MM.1S (cell line): ENCODE results near the gene TLK1.

Source experiments
- EZH2 ChIP-seq: fragments of 300-600 bp; sonication (generic); optimal IDR thresholded peaks from 2 replicates; pipeline ENCODE3; 2017; ENCODE audit warnings: low read depth, mild to moderate bottlenecking, antibody characterized with exemption, low read length, mixed read lengths
- EZH2phosphoT487 ChIP-seq: fragments of 300-600 bp; sonication (generic); IDR thresholded peaks from 2 replicates; pipeline ENCODE4 v1.6.1; 2018; ENCODE audit warnings: antibody characterized with exemption, low read length
- TF ChIP-seq, protein P1 (sequence below): fragments of 300-600 bp; sonication (generic); IDR thresholded peaks from 2 replicates; pipeline ENCODE4 v1.5.1; 2016; ENCODE audit warnings: antibody characterized with exemption, low read length, mixed read lengths

DNA sequence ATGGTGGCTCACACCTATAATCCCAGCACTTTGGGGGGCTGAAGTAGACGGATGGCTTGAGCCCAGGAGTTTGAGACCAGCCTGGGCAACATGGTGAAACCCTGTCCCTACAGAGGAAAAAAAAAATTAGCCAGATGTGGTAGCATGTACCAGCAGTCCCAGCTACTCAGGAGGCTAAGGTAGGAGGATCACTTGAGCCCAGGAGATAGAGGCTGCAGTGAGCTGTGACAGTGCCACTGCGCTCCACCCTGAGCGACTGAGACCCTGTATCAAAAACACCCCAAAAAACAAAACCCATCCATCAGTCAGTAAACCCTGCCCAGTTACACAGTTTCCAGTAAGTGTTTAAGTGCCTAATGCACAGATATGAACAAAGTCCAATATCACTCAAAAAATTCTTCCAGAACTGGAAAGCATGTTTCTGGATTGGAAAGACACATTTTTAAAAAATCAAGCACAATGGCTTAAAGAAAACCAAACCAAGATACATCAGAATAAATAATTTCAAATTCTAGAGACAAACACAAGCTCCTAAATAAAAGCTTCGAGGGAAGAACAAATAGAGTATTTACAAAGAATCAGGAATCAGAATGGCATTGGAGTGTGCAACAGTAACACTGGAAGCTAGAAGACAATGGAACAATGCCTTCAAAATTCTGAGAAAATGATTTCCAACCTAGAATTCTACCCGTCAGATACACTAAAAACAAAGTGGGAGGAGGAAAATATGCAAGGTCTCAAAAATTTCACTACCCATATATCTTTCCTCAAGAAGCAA lies 72.4 kb downstream of the TLK1 start:
- TF ChIP-seq EZH2 (no peak), EZH2phosphoT487 (no peak)
- TF ChIP-seq, protein P1, sequence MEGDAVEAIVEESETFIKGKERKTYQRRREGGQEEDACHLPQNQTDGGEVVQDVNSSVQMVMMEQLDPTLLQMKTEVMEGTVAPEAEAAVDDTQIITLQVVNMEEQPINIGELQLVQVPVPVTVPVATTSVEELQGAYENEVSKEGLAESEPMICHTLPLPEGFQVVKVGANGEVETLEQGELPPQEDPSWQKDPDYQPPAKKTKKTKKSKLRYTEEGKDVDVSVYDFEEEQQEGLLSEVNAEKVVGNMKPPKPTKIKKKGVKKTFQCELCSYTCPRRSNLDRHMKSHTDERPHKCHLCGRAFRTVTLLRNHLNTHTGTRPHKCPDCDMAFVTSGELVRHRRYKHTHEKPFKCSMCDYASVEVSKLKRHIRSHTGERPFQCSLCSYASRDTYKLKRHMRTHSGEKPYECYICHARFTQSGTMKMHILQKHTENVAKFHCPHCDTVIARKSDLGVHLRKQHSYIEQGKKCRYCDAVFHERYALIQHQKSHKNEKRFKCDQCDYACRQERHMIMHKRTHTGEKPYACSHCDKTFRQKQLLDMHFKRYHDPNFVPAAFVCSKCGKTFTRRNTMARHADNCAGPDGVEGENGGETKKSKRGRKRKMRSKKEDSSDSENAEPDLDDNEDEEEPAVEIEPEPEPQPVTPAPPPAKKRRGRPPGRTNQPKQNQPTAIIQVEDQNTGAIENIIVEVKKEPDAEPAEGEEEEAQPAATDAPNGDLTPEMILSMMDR = no peak
